RWPE2 (cell line): ENCODE measurements around the gene ADGRD2.

Source experiments
- ATAC-seq: fragments of 200-7000 bp; cut with Tn5 transposase; 3 replicates; pipeline ENCODE4 v1.9.1; 2021; ENCODE audit warnings: low read depth
- DNase-seq: peaks from one replicate; pipeline ENCODE4 v3.0.0-alpha.2; 2020; ENCODE audit warnings: low spot score
- H3K27ac ChIP-seq: fragments of 450-650 bp; 2 replicates; pipeline ENCODE4 v1.5.1; 2017; ENCODE audit warnings: mild to moderate bottlenecking; ENCODE audit not compliant: poor library complexity, severe bottlenecking
- H3K27me3 ChIP-seq: fragments of 250-450 bp; sonication (Bioruptor Pico); 2 replicates; pipeline ENCODE4 v1.5.1; 2021; ENCODE audit warnings: mild to moderate bottlenecking, moderate library complexity; ENCODE audit not compliant: insufficient read depth, poor library complexity, severe bottlenecking
- H3K36me3 ChIP-seq: fragments of 250-450 bp; sonication (Bioruptor Pico); 2 replicates; pipeline ENCODE4 v1.5.1; 2020; ENCODE audit warnings: low read depth, mild to moderate bottlenecking, moderate library complexity
- H3K4me1 ChIP-seq: fragments of 250-450 bp; sonication (Bioruptor Pico); 2 replicates; pipeline ENCODE4 v1.5.1; 2021; ENCODE audit warnings: mild to moderate bottlenecking, moderate library complexity; ENCODE audit not compliant: insufficient read depth, poor library complexity, severe bottlenecking
- H3K4me3 ChIP-seq: fragments of 250-450 bp; sonication (Bioruptor Pico); 2 replicates; pipeline ENCODE4 v1.5.1; 2021; ENCODE audit warnings: mild to moderate bottlenecking, moderate library complexity; ENCODE audit not compliant: severe bottlenecking
- H3K9me3 ChIP-seq: fragments of 250-450 bp; sonication (Bioruptor Pico); 2 replicates; pipeline ENCODE4 v1.5.1; 2021; ENCODE audit warnings: mild to moderate bottlenecking, moderate library complexity; ENCODE audit not compliant: severe bottlenecking
- TF ChIP-seq, protein P1 (sequence below): fragments of 450-650 bp; IDR thresholded peaks from one replicate; pipeline ENCODE4 v1.5.1; 2017; ENCODE audit warnings: mild to moderate bottlenecking, moderate library complexity; ENCODE audit not compliant: poor library complexity, severe bottlenecking

Gene ADGRD2

DNA sequence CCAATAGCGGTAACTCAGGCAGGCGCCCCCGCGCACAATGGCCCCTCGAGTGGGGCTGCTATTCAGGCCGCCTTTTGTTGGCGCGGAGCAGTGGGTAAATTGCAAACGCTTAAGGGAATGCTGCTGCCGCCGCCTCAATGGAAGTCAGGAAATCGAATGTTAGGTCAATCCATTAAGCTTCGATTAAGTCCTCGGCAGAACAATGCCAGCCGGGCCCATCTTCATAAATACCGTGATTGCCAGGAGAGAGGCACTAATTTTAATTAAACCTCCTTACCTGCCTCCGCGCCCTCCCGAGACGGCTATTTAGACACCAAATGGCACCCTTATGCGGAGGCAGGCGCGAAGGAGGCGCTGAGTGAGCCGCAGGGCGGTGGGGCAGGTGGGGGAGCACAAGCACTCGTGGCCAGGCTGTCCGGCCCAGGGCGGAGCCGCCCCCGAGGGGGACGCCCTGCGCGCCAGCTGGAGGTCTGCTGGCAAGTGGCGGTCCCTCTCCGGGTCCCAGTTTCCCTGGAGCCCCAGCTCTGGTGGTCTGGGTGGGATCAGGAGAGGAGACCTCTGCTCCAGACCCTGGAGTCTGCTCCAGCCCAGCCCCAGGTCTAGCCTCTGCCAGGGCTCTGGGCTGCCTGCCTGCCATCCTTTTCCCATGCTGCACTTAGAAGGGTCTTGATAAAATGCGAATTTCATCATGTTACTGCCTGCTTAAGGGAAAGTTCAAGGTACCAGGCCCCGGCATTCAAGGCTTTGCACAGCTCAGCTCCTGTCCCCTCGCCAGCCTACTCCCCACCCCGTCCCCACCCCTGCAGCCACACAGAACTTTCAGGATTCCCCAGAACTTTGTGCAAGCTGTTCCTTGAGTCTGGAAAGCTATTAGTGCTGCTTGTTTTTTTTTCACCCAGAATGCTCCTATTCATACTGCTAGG is 37.3 kb downstream of the ADGRD2 start:
- no peaks in the 10 kb centered on the region for H3K36me3 ChIP-seq
- no peak overlapping the region for H3K27ac ChIP-seq
- no peak overlapping the region for H3K4me3 ChIP-seq
- no peaks in the 10 kb centered on the region for H3K9me3 ChIP-seq
- ATAC-seq, result no peak
- no peak for DNase-seq
- H3K27me3 ChIP-seq, result peaks cover 16% of the 10 kb centered on the region
- TF ChIP-seq, protein P1, sequence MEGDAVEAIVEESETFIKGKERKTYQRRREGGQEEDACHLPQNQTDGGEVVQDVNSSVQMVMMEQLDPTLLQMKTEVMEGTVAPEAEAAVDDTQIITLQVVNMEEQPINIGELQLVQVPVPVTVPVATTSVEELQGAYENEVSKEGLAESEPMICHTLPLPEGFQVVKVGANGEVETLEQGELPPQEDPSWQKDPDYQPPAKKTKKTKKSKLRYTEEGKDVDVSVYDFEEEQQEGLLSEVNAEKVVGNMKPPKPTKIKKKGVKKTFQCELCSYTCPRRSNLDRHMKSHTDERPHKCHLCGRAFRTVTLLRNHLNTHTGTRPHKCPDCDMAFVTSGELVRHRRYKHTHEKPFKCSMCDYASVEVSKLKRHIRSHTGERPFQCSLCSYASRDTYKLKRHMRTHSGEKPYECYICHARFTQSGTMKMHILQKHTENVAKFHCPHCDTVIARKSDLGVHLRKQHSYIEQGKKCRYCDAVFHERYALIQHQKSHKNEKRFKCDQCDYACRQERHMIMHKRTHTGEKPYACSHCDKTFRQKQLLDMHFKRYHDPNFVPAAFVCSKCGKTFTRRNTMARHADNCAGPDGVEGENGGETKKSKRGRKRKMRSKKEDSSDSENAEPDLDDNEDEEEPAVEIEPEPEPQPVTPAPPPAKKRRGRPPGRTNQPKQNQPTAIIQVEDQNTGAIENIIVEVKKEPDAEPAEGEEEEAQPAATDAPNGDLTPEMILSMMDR, result no peak
- H3K4me1 ChIP-seq, result no peaks in the 10 kb centered on the region

DNA sequence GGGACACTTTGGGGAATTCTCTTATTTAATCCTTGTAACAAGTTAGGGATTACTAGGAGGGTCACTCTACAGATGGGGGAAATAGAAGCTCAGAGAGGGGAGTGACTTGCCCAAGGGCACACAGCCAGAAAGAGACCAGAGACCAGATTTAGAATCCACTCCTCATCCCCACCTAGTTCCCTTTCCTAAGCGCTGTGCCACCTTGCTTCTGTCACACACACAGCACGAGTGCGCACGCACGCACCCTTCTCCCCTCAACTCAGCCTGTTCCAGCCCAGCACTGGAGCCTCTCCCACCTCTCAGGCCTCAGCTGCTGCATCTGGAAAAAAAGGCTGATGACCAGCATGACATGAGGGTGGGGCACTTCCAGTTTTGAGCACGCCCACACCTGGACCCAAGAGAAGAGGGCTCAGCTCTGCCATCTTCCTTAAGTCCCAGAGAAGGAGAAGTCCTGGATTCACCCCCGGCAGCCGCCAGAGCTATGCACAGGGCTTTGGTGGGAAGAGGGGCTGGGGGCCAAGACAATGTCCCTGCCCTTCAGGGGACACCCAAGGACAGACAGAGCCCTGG is 38.5 kb downstream of the ADGRD2 start:
- H3K4me3 ChIP-seq, result no peak overlapping the region
- TF ChIP-seq, protein P1, result no peak
- H3K27me3 ChIP-seq, result peaks cover 16% of the 10 kb centered on the region
- H3K27ac ChIP-seq, result no peak overlapping the region
- DNase-seq (no peak), ATAC-seq (no peak)
- H3K36me3 ChIP-seq, result no peaks in the 10 kb centered on the region
- no peaks in the 10 kb centered on the region for H3K9me3 ChIP-seq
- no peaks in the 10 kb centered on the region for H3K4me1 ChIP-seq

DNA sequence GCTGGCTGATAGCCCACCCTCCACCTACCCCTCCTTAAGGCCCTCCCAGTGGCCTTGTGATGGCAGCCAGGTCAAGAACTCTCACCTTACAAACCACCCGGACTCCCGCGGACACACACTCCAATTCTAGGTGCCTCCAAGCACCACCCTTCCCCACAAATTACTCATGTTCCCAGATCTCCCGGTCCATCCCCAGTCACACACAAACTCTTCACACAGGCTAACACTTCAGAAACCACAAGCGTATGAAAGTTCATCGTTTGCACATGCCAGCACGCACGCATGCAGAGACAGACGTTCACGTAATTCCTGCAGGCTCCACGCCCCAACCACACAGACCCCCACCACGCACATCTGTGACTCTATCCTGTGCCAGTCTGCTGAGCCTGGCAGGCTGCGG is 39.0 kb downstream of the ADGRD2 start:
- TF ChIP-seq, protein P1, result no peak
- ATAC-seq (no peak), DNase-seq (no peak)
- Histone ChIP-seq H3K27me3 (peaks cover 16% of the 10 kb centered on the region), H3K9me3 (no peaks in the 10 kb centered on the region), H3K36me3 (no peaks in the 10 kb centered on the region), H3K4me3 (no peak overlapping the region), H3K4me1 (no peaks in the 10 kb centered on the region), H3K27ac (no peak overlapping the region)

DNA sequence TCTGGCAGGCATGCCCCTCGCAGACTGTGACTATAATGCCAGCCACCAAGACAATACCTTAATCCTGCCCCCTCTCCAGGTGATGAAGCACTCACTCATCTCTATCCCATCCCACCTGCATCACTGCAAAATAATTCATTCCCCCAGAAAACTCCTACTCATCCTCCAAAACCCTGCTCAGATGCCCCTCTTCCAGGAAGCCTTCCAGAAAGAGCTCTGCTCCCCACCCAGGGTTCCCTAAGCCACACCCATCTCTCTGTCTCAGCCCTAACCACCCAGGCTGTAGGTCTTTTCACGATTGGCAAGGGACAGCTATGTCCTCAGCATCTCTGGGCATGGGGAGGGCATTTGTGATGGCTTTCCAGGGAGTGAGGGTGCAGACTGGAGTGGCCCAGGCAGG is 39.8 kb downstream of the ADGRD2 start:
- H3K27me3 ChIP-seq, result peaks cover 16% of the 10 kb centered on the region
- DNase-seq (no peak), ATAC-seq (no peak)
- no peaks in the 10 kb centered on the region for H3K36me3 ChIP-seq
- H3K27ac ChIP-seq, result no peak overlapping the region
- H3K4me3 ChIP-seq, result no peak overlapping the region
- H3K4me1 ChIP-seq, result no peaks in the 10 kb centered on the region
- no peaks in the 10 kb centered on the region for H3K9me3 ChIP-seq
- TF ChIP-seq, protein P1, result no peak
